Measurements from ENCODE around the gene IMPA2. TPM values are rescaled to one million over a fixed set of nuclear protein-coding genes. Genes with fewer than 3 reads are reported as not detected.

The IMPA2 gene
- total and polyA plus RNA-seq, 2 of the 13 experiments (the other 11 are each of a cell fraction or from before 2014, with no cell fraction given), result 37.8 to 71.8 TPM

GRCh38 chr18:11947214-11948191, 33.8 kb upstream of the IMPA2 start (continued):
- peak; percentile 71; the same call in 1 of the 2 replicates for TF ChIP-seq THRA (CRISPR knock-in tag; IDR thresholded peaks at IDR 0.05; ENCODE audit: borderline replicate concordance)
- TF ChIP-seq CERS6 (CRISPR knock-in tag; IDR thresholded peaks at IDR 0.05), result no peak
- no peak for TF ChIP-seq ZIK1 (CRISPR knock-in tag; IDR thresholded peaks at IDR 0.05; ENCODE audit: borderline replicate concordance, low read depth)
- TF ChIP-seq MYPOP (CRISPR knock-in tag; IDR thresholded peaks at IDR 0.05), result 0 out of 2 replicates have a peak, but pooled peaks have one; percentile 37
- peak; percentile 39; the same call in 1 of the 2 replicates for TF ChIP-seq ZNF788 (CRISPR knock-in tag; IDR thresholded peaks at IDR 0.05; ENCODE audit: borderline replicate concordance)
- no peak for TF ChIP-seq ZBTB26 (CRISPR knock-in tag; IDR thresholded peaks at IDR 0.05; ENCODE audit: borderline replicate concordance)
- no peak for TF ChIP-seq ZMAT5 (CRISPR knock-in tag; IDR thresholded peaks at IDR 0.05; ENCODE audit: borderline replicate concordance, low read depth)
- peak; percentile 15; the same call in 1 of the 2 replicates for TF ChIP-seq ETV5 (CRISPR knock-in tag; IDR thresholded peaks at IDR 0.05; ENCODE audit: borderline replicate concordance)
- no peak for TF ChIP-seq STAT6 (CRISPR knock-in tag; IDR thresholded peaks at IDR 0.05; ENCODE audit: borderline replicate concordance)
- TF ChIP-seq TP53 (CRISPR knock-in tag; conservative IDR thresholded peaks at IDR 0.05), result no peak
- peak; percentile 90 for TF ChIP-seq ZFX (CRISPR knock-in tag; IDR thresholded peaks at IDR 0.05; ENCODE audit: low read depth)
- no peak for TF ChIP-seq HCFC1 (IDR thresholded peaks at IDR 0.05; ENCODE audit: low read depth, low read length)
- TF ChIP-seq SMAD3 (CRISPR knock-in tag; IDR thresholded peaks at IDR 0.05), result peak; percentile 80
- no peak for TF ChIP-seq SMC3 (IDR thresholded peaks at IDR 0.05; ENCODE audit: low read length)
- TF ChIP-seq DRAP1 (CRISPR knock-in tag; IDR thresholded peaks at IDR 0.05), result no peak
- no peak for TF ChIP-seq E2F1 (CRISPR knock-in tag; IDR thresholded peaks at IDR 0.05)
- no peak for TF ChIP-seq ZNF510 (CRISPR knock-in tag; IDR thresholded peaks at IDR 0.05; ENCODE audit: low read depth)

Measured in HepG2 (cell line).